PC-9 (cell line): ENCODE data around the gene MYH2. TPM values are rescaled to one million over a fixed set of nuclear protein-coding genes. Genes with fewer than 3 reads are reported as not detected.

Source experiments
- Bru-seq: library from RNA; stranded (reverse); fragments of 400-500 nt; gene quantifications from one replicate; lab custom pipeline; 2021; lab: Mats Ljungman, UMichigan
- BruChase-seq, 2 experiments: library from RNA; stranded (reverse); fragments of 400-500 nt; gene quantifications; one replicate each; lab custom pipeline; 2021; lab: Mats Ljungman, UMichigan
- BruUV-seq: library from RNA; stranded (reverse); fragments of 400-500 nt; replicated peaks from 2 replicates; lab custom pipeline; 2021; lab: Mats Ljungman, UMichigan
- CTCF ChIA-PET: fragments of 300-600 bp; sonication (Branson Sonifier 250); formaldehyde crosslinking; loops from one replicate; lab custom pipeline; 2022; ENCODE audit warnings: antibody characterized with exemption; lab: Charles Lee
- POLR2A ChIA-PET: fragments of 300-600 bp; sonication (Branson Sonifier 250); formaldehyde crosslinking; loops from one replicate; lab custom pipeline; 2022; ENCODE audit warnings: antibody characterized with exemption; ENCODE audit not compliant: unreplicated experiment; lab: Charles Lee
- DNase-seq, 2 experiments: peaks; one replicate each; pipeline versions ENCODE4 v3.0.0 to v3.0.0-alpha.2; 2015 to 2022; ENCODE audit warnings: mixed read lengths in 1 of 2
- H2AFZ ChIP-seq: fragments of 200-600 bp; sonication (generic); 2 replicates; pipeline ENCODE4 v1.8.1; 2017; ENCODE audit warnings: antibody characterized with exemption
- H3F3A ChIP-seq: fragments of 200-600 bp; sonication (generic); 2 replicates; pipeline ENCODE4 v1.8.1; 2017; ENCODE audit warnings: antibody characterized with exemption, mild to moderate bottlenecking, low read depth; ENCODE audit not compliant: insufficient read depth
- H3K27ac ChIP-seq: fragments of 200-600 bp; sonication (generic); 2 replicates; pipeline ENCODE4 v1.6.1; 2016; ENCODE audit warnings: mixed run types
- H3K27me3 ChIP-seq: fragments of 200-600 bp; sonication (generic); 2 replicates; pipeline ENCODE4 v1.6.1; 2016; ENCODE audit warnings: low read depth, mixed run types; ENCODE audit not compliant: insufficient read depth
- H3K36me3 ChIP-seq: fragments of 200-600 bp; sonication (generic); 2 replicates; pipeline ENCODE4 v1.6.1; 2016; ENCODE audit warnings: low read depth, mixed run types
- H3K4me1 ChIP-seq: fragments of 200-600 bp; sonication (generic); replicated peaks from 2 replicates; pipeline ENCODE4 v1.6.1; 2016; ENCODE audit warnings: mixed run types; ENCODE audit not compliant: insufficient read depth
- H3K4me2 ChIP-seq: fragments of 200-600 bp; sonication (generic); 2 replicates; pipeline ENCODE4 v1.6.1; 2017; ENCODE audit warnings: mixed run types
- H3K4me3 ChIP-seq: fragments of 200-600 bp; sonication (generic); 2 replicates; pipeline ENCODE4 v1.6.1; 2016; ENCODE audit warnings: mixed run types
- H3K79me2 ChIP-seq: fragments of 200-600 bp; sonication (generic); 2 replicates; pipeline ENCODE4 v1.6.1; 2017; ENCODE audit warnings: low read depth, mixed run types
- H3K9me2 ChIP-seq: fragments of 200-600 bp; sonication (generic); 2 replicates; pipeline ENCODE4 v1.8.1; 2017; ENCODE audit warnings: mild to moderate bottlenecking; ENCODE audit not compliant: insufficient read depth
- H3K9me3 ChIP-seq: fragments of 200-600 bp; sonication (generic); 2 replicates; pipeline ENCODE4 v1.8.1; 2016; ENCODE audit warnings: low read depth; ENCODE audit not compliant: insufficient read depth
- H4K20me1 ChIP-seq: fragments of 200-600 bp; sonication (generic); 2 replicates; pipeline ENCODE4 v1.8.1; 2017; ENCODE audit not compliant: insufficient read depth
- CTCF ChIP-seq: fragments of 200-600 bp; sonication (generic); conservative IDR thresholded peaks from 2 replicates; pipeline ENCODE4 v1.6.1; 2017; ENCODE audit warnings: mixed run types, antibody characterized with exemption, mild to moderate bottlenecking, moderate library complexity
- EZH2 ChIP-seq: fragments of 200-600 bp; sonication (generic); IDR thresholded peaks from 2 replicates; pipeline ENCODE4 v1.8.0; 2017; ENCODE audit warnings: antibody characterized with exemption, low read depth
- intact Hi-C: fragments of 100-400 bp; cut with micrococcal nuclease; formaldehyde crosslinking; loops from one replicate; pipeline ENCODE4 v1.10.0; 2022; ENCODE audit not compliant: unreplicated experiment
- long read RNA-seq: library from polyadenylated mRNA; stranded (forward); transcript quantifications from one replicate; pipeline ENCODE4 v2.0.0, GENCODE V29; 2022
- total RNA-seq: library from RNA; stranded (reverse); gene quantifications from 2 replicates; pipeline ENCODE4 v1.2.3, GENCODE V29; 2021

Gene MYH2
- total RNA-seq: not detected in 2 replicates
- Bru-seq, nascent RNA: not detected
- not detected for BruChase-seq, experiment 1, labeled RNA remaining after a 2-hour chase
- not detected for BruChase-seq, experiment 2, labeled RNA remaining after a 6-hour chase
- long read RNA-seq: 0 reads

DNA sequence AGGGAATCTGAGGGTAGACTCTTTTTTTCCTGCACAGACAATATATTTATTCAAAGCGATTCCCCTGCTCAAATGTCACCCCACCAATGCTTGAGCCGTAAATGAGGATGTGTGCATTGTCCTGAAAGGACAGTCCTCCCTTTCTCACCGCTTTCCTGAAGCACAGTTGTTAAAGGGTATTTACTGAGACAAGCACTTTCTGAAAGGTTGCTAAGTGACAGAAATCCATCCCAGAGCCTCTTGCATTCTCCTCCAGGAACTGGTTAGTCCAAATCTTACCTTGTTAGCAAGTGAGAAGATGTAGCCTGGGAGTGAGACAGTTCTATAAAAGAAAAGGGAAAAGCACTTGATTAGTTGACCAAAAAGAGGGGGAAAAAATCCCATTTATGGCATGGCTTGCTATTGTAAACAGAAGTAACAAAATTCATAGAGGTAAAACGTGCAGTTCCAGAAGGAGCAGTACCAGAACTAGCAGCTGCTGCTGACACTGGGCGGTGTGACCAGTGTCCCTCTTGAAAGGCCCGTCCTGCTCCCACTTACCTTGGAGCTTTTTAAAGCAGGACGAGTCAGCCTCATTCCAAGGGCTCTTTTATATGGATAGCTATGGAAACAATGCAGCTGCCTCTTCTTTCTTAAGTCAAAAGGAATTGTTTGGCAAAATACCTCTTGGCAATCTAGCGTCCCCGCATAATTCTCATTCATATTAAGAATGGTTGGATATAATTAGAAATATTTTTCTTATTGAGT, at the start of gene MYH2:
Gene MYH2 (minus strand): TSS at position 563 of the 747 bp plus-strand sequence. CDS start 1,738 bp downstream, outside the sequence.
- Histone ChIP-seq H3K4me1 (no peaks in the 10 kb centered on the region), H3K9me2 (no peaks in the 10 kb centered on the region), H3K27ac (no peak within 1 kb of the TSS), H3K79me2 (no peaks in the 10 kb centered on the region), H4K20me1 (no peaks in the 10 kb centered on the region), H2AFZ (no peak within 1 kb of the TSS), H3K4me3 (no peak within 1 kb of the TSS), H3F3A (no peaks in the 10 kb centered on the region), H3K27me3 (peaks cover 28% of the 10 kb centered on the region), H3K9me3 (no peaks in the 10 kb centered on the region), H3K4me2 (no peak within 1 kb of the TSS), H3K36me3 (no peaks in the 10 kb centered on the region)
- CTCF ChIA-PET: no interaction called here
- intact Hi-C loops: no loop called here
- BruUV-seq: no TSS peak
- POLR2A ChIA-PET: no interaction called here
- TF ChIP-seq EZH2 (no peak), CTCF (no peak)
- DNase-seq: no peak

DNA sequence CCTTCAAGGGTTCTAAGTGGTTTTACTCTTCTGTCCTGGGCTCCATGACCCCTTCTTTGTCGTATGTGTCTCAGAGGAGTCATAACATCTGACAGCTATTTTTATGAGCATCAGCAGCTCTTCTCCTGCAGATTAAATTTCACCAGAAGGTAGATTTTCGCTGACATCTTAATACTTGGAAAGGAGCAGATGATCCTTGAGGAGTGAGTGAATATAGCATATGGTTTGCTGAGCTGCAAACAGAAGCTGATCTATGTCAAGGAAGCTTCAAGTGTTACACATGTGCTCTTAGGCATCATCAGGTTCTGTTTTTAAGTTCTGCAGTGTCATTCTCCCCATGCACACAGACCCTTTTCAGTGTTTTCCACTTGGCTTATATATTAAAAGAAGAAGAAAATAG, 49.2 kb upstream of the MYH2 start:
- H3K9me3 ChIP-seq: no peaks in the 10 kb centered on the region
- H3K36me3 ChIP-seq: no peaks in the 10 kb centered on the region
- CTCF ChIA-PET: no interaction called here
- POLR2A ChIA-PET: no interaction called here
- H3K79me2 ChIP-seq: no peaks in the 10 kb centered on the region
- H3K27me3 ChIP-seq: peaks cover 29% of the 10 kb centered on the region
- no peak overlapping the region for H3K4me3 ChIP-seq
- no TSS peak for BruUV-seq
- H3K4me1 ChIP-seq: no peaks in the 10 kb centered on the region
- no peaks in the 10 kb centered on the region for H3K9me2 ChIP-seq
- H3F3A ChIP-seq: no peaks in the 10 kb centered on the region
- no peak overlapping the region for H2AFZ ChIP-seq
- no peak overlapping the region for H3K27ac ChIP-seq
- intact Hi-C loops: no loop called here
- H4K20me1 ChIP-seq: no peaks in the 10 kb centered on the region
- no peak for DNase-seq
- H3K4me2 ChIP-seq: no peak overlapping the region
- no peak for TF ChIP-seq CTCF
- no peak for TF ChIP-seq EZH2

DNA sequence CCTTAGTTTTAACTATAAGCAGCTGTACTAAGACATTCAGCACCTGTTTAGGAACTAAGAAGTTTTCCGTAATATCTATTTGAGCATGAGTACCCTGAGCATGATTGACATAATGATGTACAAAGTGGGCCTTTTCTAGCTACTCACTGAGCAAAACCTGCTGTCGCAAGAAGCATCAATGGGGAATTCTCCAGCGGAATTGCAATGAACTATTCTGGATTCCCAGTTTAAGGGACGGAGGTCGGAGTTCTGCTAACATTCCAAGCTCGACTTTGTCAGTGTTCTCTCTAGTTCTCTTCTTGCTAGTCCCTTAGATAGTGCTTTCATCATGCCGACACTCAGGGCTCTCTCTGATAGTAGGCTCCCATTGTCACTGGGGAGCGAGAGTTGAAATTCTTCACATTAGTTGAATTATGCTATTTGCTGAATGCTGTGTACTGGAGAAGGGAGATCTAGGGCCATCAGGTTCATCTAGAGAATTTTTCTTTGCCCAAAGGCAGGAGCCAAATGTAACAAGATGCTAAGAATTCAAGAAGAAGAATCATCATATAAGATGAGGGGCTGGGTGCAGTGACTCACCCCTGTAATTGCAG, 40.2 kb upstream of the MYH2 start:
- H3K27me3 ChIP-seq: peaks cover 48% of the 10 kb centered on the region
- no peaks in the 10 kb centered on the region for H4K20me1 ChIP-seq
- H3K9me2 ChIP-seq: no peaks in the 10 kb centered on the region
- ChIA-PET POLR2A (no interaction called here), CTCF (no interaction called here)
- H2AFZ ChIP-seq: no peak overlapping the region
- no peak overlapping the region for H3K4me3 ChIP-seq
- intact Hi-C loops: no loop called here
- no peaks in the 10 kb centered on the region for H3K79me2 ChIP-seq
- no peak for DNase-seq
- no peaks in the 10 kb centered on the region for H3K4me1 ChIP-seq
- no peaks in the 10 kb centered on the region for H3K36me3 ChIP-seq
- H3F3A ChIP-seq: no peaks in the 10 kb centered on the region
- no peaks in the 10 kb centered on the region for H3K9me3 ChIP-seq
- no TSS peak for BruUV-seq
- H3K4me2 ChIP-seq: no peak overlapping the region
- no peak overlapping the region for H3K27ac ChIP-seq
- TF ChIP-seq CTCF (no peak), EZH2 (no peak)
